ENCODE results near the gene COL12A1. TPM values are rescaled to one million over a fixed set of nuclear protein-coding genes. Genes with fewer than 3 reads are reported as not detected.

The COL12A1 gene
- total and polyA plus RNA-seq, 10 of the 15 experiments (the other 5 are each of a cell fraction or from before 2014, with no cell fraction given): under 0.01 to 0.69 (median 0.11) TPM; not detected in 6

- no peak for TF ChIP-seq EP300 (IDR thresholded peaks at IDR 0.05; ENCODE audit: borderline replicate concordance in 1 of 2, control insufficient read depth in 1 of 2, low read depth in 2 of 2, low read length in 2 of 2)
Measured at GRCh38 chr6:75230484-75231325, 24.9 kb upstream of the COL12A1 start (continued).

- SMC1A ChIA-PET (ENCODE audit: uncharacterized antibody, unreplicated experiment): no interaction called here
- WGBS (ENCODE audit: insufficient coverage, insufficient replicate concordance, low lambda C conversion rate, missing lambda C conversion rate): 39% methylated on average over 6 of the region's 6 CpGs
- no peaks in the 10 kb centered on the region for H3K4me1 ChIP-seq (ENCODE audit: control insufficient read depth, insufficient read depth, low read length)
- no peaks in the 10 kb centered on the region for H4K20me1 ChIP-seq (ENCODE audit: control insufficient read depth, insufficient read depth)
- in situ Hi-C loops (cut with MboI) (no loop called here), intact Hi-C loops (cut with micrococcal nuclease; ENCODE audit: unreplicated experiment) (no loop called here)
- TF ChIP-seq MTA3 (IDR thresholded peaks at IDR 0.05; ENCODE audit: borderline replicate concordance, low read length) (no peak), HDAC6 (IDR thresholded peaks at IDR 0.05; ENCODE audit: unreplicated experiment) (no peak), TCF7 (IDR thresholded peaks at IDR 0.05; ENCODE audit: borderline replicate concordance) (no peak), BMI1 (IDR thresholded peaks at IDR 0.05; ENCODE audit: borderline replicate concordance) (no peak), SUZ12 (IDR thresholded peaks at IDR 0.05; ENCODE audit: unreplicated experiment) (no peak), BACH1 (IDR thresholded peaks at IDR 0.05; ENCODE audit: borderline replicate concordance) (no peak)
- no peak for FAIRE-seq
- no peak overlapping the region for H3K4me3 ChIP-seq
- RAD21 ChIA-PET (ENCODE audit: unreplicated experiment): no interaction called here
- H3K27ac ChIP-seq (ENCODE audit: control insufficient read depth, insufficient read depth): no peak overlapping the region
- POLR2A ChIA-PET: no interaction called here
- H3K9ac ChIP-seq (ENCODE audit: control insufficient read depth, insufficient read depth, low read length): no peak overlapping the region
- H3K36me3 ChIP-seq (ENCODE audit: control insufficient read depth in 2 of 2, insufficient read depth in 2 of 2, low read length in 1 of 2): no peaks in the 10 kb centered on the region
- H2AFZ ChIP-seq (ENCODE audit: control insufficient read depth, low read depth, low read length): no peak overlapping the region
- no peaks in the 10 kb centered on the region for H3K79me2 ChIP-seq (ENCODE audit: control insufficient read depth, insufficient read depth, low read length)
- H3K9me3 ChIP-seq (replicated peaks; ENCODE audit: control insufficient read depth, insufficient read depth, low read length): no peaks in the 10 kb centered on the region
- no TSS peak for BruUV-seq (replicated peaks)
- no peak overlapping the region for H3K4me2 ChIP-seq (ENCODE audit: control insufficient read depth, insufficient read depth)
- ATAC-seq: no peak
- no peak for DNase-seq (ENCODE audit: low read depth, low spot score)
- CTCF ChIA-PET: interaction anchor here (0.9 to 5.8 kb wide), 2 partner anchors 14 to 16 kb away, joined by 3 to 52 read pairs; no protein-coding TSS in a partner anchor
- no peaks in the 10 kb centered on the region for H3K27me3 ChIP-seq (replicated peaks in 1 of 2; ENCODE audit: control insufficient read depth in 2 of 2, insufficient read depth in 2 of 2, low read length in 1 of 2)
Measured at GRCh38 chr6:75224303-75224926, 18.6 kb upstream of the COL12A1 start.
